Stimulated activated CD8-positive, alpha-beta memory T cell treated with anti-CD3 and anti-CD28 coated beads, Interleukin-7, amount 100 ng/mL, for 48 hours (primary cell): ENCODE results near the gene DAAM1.

Experiments
- DNase-seq, 2 donors: peaks; one replicate each; pipeline ENCODE4 v3.0.0-alpha.2; 2020; ENCODE audit warnings: low read depth in 1 of 2; ENCODE audit errors: extremely low read depth in 1 of 2

Gene DAAM1

DNA sequence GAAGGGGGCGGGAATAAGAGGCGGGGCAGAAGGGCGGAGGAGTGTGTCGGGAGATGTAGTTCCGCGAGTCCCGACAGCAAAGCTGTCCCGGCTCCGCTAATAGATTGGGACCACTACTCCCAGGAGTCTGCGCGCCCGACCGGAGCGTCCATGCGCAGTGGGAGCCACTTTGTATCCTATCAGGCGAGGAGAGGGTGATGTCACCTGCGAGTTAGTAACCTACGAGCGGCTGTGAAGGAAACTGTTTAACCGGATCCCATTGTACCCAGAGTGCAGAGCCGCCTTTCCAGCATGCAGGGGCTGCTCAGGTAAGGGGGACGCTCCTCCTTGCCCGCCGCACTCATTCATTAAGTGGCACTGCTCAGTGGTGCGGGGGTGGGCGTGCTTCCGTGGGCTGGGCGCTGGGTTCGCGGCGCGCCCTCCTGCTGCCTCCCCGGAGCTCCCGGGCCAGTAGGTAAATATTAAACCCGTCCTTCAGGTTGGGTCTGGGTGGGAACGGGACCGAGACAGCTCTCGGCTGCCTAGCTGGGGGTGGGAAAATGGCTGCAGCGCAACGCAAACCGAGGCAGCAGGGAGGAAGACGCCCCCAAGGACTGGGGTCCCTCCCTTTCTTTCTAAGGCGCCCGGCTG lies at the start of gene DAAM1:
Gene DAAM1 (plus strand): TSS at position 207 of the 630 bp plus-strand sequence. CDS start 74,811 bp downstream, outside the sequence.
- peak; percentile 88 to 96 for DNase-seq

DNA sequence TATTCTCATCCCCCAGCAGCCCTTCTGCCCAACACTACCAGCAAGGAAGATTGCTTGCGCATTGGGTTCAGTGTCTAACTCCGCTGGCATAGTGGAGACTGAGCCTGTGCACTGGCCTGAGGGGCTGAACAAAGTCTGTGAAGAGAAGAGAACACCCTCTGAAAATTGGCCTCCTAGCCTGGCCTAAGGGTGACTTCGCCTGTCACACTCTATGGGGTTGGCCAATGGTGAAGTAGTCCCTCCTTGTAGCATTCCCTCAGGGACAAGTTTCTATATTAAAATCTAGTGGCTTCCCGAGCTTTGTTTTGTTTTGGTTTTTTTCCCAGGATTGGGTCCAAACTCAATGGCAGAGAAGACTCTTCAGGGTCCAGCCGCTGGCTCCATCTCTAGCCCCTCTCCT lies 49.1 kb upstream of the DAAM1 start:
- no peak for DNase-seq

- DNase-seq = no peak
These were observed 48.2 kb upstream of the DAAM1 start for GRCh38 chr14:59140106-59140843.

DNA sequence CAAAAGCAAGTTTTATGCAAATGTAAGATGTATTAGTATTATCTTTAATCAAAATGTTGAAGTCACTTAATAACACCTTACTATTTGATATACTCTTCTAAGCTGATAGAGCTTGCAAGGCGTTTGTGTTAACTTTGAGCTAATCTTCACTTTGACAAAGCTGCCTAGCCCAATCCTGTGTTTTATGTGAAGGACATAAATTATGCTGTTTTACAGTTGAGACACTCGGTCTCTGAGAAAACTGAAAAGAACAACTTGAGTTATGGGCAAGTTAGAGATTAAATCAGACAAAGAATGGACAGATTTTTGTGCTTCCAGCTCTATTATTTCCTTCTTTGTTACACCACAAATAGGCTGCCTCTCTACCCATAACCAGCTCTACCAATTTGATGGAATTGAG lies 42.0 kb upstream of the DAAM1 start:
- DNase-seq = no peak

DNA sequence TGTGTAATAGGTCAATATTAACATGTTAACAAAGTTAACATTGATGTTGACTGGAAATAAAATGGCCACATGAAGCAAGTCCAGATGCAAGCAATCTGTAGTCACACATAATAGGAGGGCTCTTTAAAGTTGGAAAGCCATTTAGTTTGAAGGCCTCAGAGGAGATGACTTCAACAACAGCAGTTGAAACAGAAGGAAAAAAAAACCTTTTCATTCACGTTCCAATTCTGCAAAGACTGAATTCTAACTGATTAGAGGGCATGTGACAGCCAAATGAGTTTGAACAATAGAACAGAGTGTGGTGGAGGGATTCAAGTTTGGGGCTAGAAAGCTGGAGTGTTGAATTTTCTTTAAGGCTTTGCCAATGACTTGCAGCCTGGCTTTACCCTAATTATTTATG lies 41.5 kb upstream of the DAAM1 start:
- no peak for DNase-seq

GRCh38 chr14:59148334-59148900 lies 40.0 kb upstream of the DAAM1 start:
- DNase-seq = no peak

DNA sequence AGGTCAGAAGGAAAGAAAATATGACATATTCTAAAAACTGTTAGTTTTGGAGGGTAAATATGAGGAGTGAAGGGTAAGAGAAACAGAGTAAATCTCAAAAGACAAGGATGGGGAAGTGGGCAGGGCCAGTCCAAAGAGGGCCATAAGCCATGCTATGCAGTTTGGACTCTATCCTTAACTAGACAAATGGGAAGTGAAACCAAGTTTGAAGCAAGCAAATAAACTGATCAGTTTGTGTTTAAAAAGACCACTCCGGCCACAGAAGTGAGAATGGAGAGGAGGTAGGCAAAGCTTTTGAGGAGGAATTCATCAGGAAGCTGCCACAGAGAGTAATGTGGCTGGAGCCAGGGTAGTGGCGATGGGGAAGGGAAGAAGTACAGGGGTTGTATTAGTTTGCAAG lies 37.5 kb upstream of the DAAM1 start:
- no peak for DNase-seq

DNA sequence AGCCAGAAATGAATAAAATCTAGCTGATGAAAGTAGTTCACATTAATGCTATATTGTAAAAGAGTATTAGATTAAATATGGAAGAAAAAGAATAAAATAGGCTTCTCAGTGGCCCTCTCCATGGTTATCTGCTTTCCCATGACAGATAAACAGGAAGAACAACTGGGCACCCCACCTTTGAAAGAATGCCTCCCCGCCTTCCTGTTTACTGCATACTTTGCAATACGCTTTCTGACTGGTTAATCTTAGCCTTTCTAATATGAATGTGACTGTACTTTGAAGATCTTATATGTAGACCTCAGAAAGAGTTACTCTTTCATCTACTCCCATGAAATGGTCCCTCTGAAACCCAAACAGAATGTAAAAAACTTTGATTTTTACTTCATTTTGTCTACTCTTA lies 34.1 kb upstream of the DAAM1 start:
- no peak for DNase-seq

GRCh38 chr14:59155886-59156285 lies 32.6 kb upstream of the DAAM1 start:
- no peak for DNase-seq

DNA sequence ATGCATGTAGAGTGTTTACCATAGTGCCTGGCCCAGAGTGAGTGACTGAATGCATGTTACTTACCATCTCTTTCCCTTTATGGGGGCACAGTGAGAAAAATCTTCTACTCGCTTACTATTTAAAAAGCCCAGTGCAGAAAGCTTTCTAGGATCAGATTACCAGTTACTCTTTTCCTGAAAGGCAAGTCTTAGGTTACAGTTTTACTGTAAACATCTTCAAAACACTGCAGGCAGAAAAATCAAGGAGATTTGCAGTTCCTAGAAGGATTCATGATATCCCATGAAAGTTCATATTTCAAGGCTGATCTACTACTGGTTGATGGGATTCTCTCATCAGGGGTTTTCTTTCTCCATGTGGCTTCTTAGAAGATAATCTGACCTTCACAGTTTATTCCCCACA lies 29.3 kb upstream of the DAAM1 start:
- DNase-seq = no peak

- DNase-seq = no peak
These were observed 28.0 kb upstream of the DAAM1 start for GRCh38 chr14:59160506-59160905.

DNA sequence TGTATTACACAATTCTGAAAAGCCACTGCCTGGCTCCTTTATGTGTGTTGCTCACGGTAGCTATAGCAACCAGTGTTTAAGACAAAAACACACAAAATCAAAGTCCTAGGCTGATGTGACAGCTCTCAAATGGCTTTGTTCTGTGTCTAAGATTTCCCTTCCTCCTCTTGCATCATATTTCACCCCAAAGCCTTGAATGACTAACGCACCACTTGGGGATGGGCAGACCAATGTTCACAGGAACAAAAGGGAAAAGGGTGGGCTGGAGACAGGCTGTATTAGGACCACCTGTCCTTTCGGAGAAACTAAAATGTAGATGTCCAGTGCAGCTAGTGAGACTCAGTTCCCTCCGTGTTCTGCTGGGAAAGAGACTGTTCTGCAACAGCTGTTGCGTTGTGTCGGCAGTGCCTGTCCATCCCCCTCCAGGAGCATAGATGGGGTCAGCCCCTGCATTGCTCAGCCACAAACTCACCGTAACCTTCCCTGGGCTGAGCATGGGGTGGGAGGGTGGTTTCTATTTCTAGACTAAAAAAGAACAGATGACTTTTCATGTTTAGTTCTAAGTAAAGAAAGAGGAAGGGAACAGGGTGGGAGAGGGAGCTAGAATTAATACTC lies 26.8 kb upstream of the DAAM1 start:
- DNase-seq = peak in 1 of 2 donors; percentile 9

DNA sequence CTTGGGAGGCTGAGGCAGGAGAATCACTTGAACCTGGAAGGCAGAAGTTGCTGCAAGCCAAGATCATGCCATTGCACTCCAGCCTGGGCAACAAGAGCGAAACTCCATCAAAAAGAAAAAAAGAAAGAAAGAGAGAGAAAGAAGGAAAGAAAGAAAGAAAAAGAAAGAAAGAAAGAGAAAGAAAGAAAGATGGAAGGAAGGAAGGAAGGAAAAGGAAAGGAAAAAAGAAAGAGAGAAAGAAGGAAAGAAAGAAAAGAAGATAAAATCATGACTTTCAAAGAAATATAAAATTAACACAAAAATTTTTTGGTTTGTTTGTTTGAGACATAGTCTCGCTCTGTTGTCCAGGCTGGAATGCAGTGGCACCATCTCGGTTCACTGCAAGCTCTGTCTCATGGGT lies 22.2 kb upstream of the DAAM1 start:
- DNase-seq = no peak

DNA sequence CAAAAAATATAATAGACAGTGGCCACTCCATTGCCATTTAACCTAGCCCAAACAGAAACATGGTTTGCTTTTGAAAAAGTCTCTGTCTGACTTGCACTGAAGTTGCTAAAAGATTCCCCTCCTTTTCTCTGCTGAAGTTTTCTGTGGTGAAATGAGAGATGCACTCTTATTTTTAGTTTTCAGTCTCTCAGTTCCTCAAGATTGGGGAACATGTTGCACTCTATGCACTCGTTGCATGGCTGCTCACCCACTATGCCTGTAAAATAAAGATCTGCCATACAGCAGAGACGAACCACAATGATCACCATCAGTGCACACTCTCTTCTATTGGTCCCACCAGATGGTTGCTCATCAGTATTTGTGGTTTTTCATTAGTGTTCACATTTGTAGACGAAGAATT lies 13.1 kb upstream of the DAAM1 start:
- DNase-seq = no peak

DNA sequence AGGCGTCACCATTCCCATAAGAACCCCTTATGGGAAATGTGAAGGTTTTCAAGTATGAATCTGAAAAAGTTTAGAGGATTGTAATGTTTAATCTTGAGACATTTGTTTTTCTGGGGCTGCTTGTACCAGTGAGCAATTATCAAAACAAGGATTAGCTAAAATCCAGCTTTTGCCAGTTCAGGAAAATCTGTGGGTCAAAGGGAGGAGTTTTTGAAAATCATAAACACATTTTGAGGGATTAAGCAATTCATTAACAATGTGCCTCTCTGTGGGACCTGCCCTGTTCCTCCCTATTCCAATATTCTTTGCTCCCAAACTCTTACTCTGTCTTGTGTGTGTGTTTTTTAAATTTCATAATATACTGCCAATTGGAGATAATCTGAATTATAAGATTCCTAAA lies 11.7 kb upstream of the DAAM1 start:
- no peak for DNase-seq

- DNase-seq = no peak
These were observed 11.2 kb upstream of the DAAM1 start for GRCh38 chr14:59177262-59177661.

DNA sequence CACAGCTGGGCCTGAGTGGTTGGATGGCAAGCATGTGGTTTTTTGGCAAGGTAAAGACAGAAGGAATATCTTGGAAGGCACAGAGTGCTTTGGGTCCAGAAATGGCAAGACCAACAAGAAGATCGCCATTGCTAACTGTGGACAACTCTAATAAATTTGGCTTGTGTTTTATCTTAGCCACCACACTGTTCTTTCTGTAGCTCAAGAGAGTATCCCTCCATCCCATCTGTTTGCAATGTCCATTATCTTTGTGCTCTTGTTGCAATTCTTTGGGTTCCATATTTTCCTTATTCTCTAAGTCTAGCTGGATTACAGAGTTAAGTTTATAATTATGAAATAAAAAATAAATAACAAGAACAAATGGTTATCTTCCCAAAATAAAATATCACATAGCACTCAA lies 6.7 kb upstream of the DAAM1 start:
- no peak for DNase-seq

GRCh38 chr14:59182641-59183040 lies 5.8 kb upstream of the DAAM1 start:
- no peak for DNase-seq

- DNase-seq = no peak
These were observed 5.3 kb upstream of the DAAM1 start for GRCh38 chr14:59183150-59183549.

- DNase-seq = no peak
These were observed 4.1 kb upstream of the DAAM1 start for GRCh38 chr14:59184396-59184795.

DNA sequence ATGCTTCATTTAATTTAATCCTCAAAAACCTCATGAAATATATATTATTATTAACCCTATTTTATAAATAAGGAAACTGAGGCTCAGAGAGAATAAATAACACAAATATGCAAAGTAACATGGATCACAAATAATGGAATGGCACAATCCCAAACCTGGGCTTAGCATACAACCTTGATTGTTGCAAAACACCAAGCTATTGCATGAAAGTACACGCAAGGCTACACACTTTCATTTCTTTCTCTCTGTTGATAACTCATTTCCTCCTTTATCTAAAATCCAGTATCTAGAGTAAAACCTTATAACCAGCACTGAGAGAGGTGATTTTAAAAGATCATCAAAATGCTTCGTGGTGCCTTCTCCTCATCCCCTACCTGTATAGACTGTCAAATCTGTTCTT lies 2.8 kb upstream of the DAAM1 start:
- no peak for DNase-seq

- DNase-seq = no peak
These were observed 2.2 kb upstream of the DAAM1 start for GRCh38 chr14:59186306-59186705.
